GM23338 (cell line): ENCODE results near the gene PTPRZ1. TPM values are rescaled to one million over a fixed set of nuclear protein-coding genes. Genes with fewer than 3 reads are reported as not detected.

Experiments
- ATAC-seq: fragments of 200-7000 bp; cut with Tn5 transposase; 3 replicates; pipeline ENCODE4 v1.9.1; 2020
- DNase-seq: peaks from one replicate; pipeline ENCODE4 v3.0.0-alpha.2; 2015; ENCODE audit warnings: low spot score
- H2AFZ ChIP-seq: fragments of 200-600 bp; sonication (generic); 2 replicates; pipeline ENCODE4 v1.8.0; 2016; ENCODE audit warnings: antibody characterized with exemption, mild to moderate bottlenecking, moderate library complexity
- H3F3A ChIP-seq: fragments of 200-600 bp; sonication (generic); replicated peaks from 2 replicates; pipeline ENCODE4 v1.8.0; 2017; ENCODE audit warnings: antibody characterized with exemption, mixed run types, low read depth
- H3K27ac ChIP-seq: fragments of 200-600 bp; sonication (generic); 2 replicates; pipeline ENCODE4 v1.6.1; 2016; ENCODE audit warnings: low read depth
- H3K27me3 ChIP-seq: fragments of 200-600 bp; sonication (generic); 2 replicates; pipeline ENCODE4 v1.8.0; 2016; ENCODE audit warnings: mild to moderate bottlenecking, mixed run types, moderate library complexity; ENCODE audit not compliant: insufficient read depth
- H3K36me3 ChIP-seq: fragments of 200-600 bp; sonication (generic); 2 replicates; pipeline ENCODE4 v1.8.0; 2016; ENCODE audit warnings: mild to moderate bottlenecking; ENCODE audit not compliant: insufficient read depth
- H3K4me1 ChIP-seq: fragments of 200-600 bp; sonication (generic); 2 replicates; pipeline ENCODE4 v1.8.0; 2016; ENCODE audit warnings: mild to moderate bottlenecking, moderate library complexity; ENCODE audit not compliant: insufficient read depth
- H3K4me2 ChIP-seq: fragments of 200-600 bp; sonication (generic); 2 replicates; pipeline ENCODE4 v1.7.1; 2017; ENCODE audit warnings: mixed run types
- H3K4me3 ChIP-seq: fragments of 200-600 bp; sonication (generic); 2 replicates; pipeline ENCODE4 v1.6.1; 2016; ENCODE audit warnings: mixed run types
- H3K79me2 ChIP-seq: fragments of 200-600 bp; sonication (generic); replicated peaks from 2 replicates; pipeline ENCODE4 v1.8.0; 2017; ENCODE audit warnings: mild to moderate bottlenecking; ENCODE audit not compliant: insufficient read depth
- H3K9me2 ChIP-seq: fragments of 200-600 bp; sonication (generic); 2 replicates; pipeline ENCODE4 v1.8.0; 2017; ENCODE audit not compliant: insufficient read depth
- H4K20me1 ChIP-seq: fragments of 200-600 bp; sonication (generic); replicated peaks from 2 replicates; pipeline ENCODE4 v1.8.0; 2017; ENCODE audit warnings: mild to moderate bottlenecking; ENCODE audit not compliant: insufficient read depth
- H3K27ac Mint-ChIP-seq: 2 replicates; pipeline ENCODE4 v1.8.0; 2020; ENCODE audit warnings: inconsistent platforms, mild to moderate bottlenecking, moderate library complexity, mixed read lengths
- H3K27me3 Mint-ChIP-seq: 3 replicates; pipeline ENCODE4 v1.8.0; 2022; ENCODE audit warnings: low read depth, mild to moderate bottlenecking, moderate library complexity, mixed read lengths, inconsistent platforms; ENCODE audit not compliant: insufficient read depth, poor library complexity
- H3K36me3 Mint-ChIP-seq: 3 replicates; pipeline ENCODE4 v1.8.0; 2021; ENCODE audit warnings: low read depth, mild to moderate bottlenecking, inconsistent platforms, moderate library complexity, mixed read lengths
- H3K4me1 Mint-ChIP-seq: 3 replicates; pipeline ENCODE4 v1.8.0; 2020; ENCODE audit warnings: mild to moderate bottlenecking, inconsistent platforms, mixed read lengths
- H3K4me3 Mint-ChIP-seq: 3 replicates; pipeline ENCODE4 v1.8.0; 2021; ENCODE audit warnings: moderate library complexity, mild to moderate bottlenecking, inconsistent platforms, mixed read lengths
- H3K9me3 Mint-ChIP-seq: 3 replicates; pipeline ENCODE4 v1.8.0; 2020; ENCODE audit warnings: moderate library complexity, mild to moderate bottlenecking, inconsistent platforms, mixed read lengths
- CREB1 ChIP-seq: fragments of 250-450 bp; sonication (Bioruptor Pico); IDR thresholded peaks from 2 replicates; pipeline ENCODE4 v1.5.0; 2020; ENCODE audit warnings: low read depth, mild to moderate bottlenecking, moderate library complexity
- CTCF ChIP-seq, 2 experiments: fragments of 200-600 bp in 1 of 2; sonication (generic) in 1 of 2; conservative IDR thresholded peaks; 2 replicates each; pipeline versions ENCODE4 v1.5.1 to v1.6.1; 2016 to 2017; ENCODE audit warnings: antibody characterized with exemption in 2 of 2, low read depth in 2 of 2, mild to moderate bottlenecking in 2 of 2, moderate library complexity in 1 of 2
- JUNB ChIP-seq: IDR thresholded peaks from one replicate; pipeline ENCODE4 v1.6.1; 2016; ENCODE audit warnings: antibody characterized with exemption; ENCODE audit not compliant: unreplicated experiment
- NANOG ChIP-seq: IDR thresholded peaks from 2 replicates; pipeline ENCODE4 v1.6.1; 2016; ENCODE audit warnings: antibody characterized with exemption, borderline replicate concordance
- STAT1 ChIP-seq: IDR thresholded peaks from one replicate; pipeline ENCODE4 v1.6.1; 2016; ENCODE audit warnings: antibody characterized with exemption; ENCODE audit not compliant: unreplicated experiment
- ZNF114 ChIP-seq: fragments of 250-450 bp; sonication (Bioruptor Pico); IDR thresholded peaks from 2 replicates; pipeline ENCODE4 v1.5.0; 2020; ENCODE audit warnings: mild to moderate bottlenecking, moderate library complexity
- ZNF331 ChIP-seq: fragments of 250-450 bp; sonication (Bioruptor Pico); IDR thresholded peaks from 2 replicates; pipeline ENCODE4 v1.5.0; 2020; ENCODE audit warnings: low read depth, mild to moderate bottlenecking, moderate library complexity
- polyA plus RNA-seq: library from polyadenylated mRNA; unstranded; fragments of >200 nt; fragmentation: Nextera tagmentation; extraction: Ambion mirVana; gene quantifications from 2 replicates; pipeline ENCODE4 v1.2.1, GENCODE V29; 2016
- total RNA-seq: library from RNA; depleted of rRNA; stranded (reverse); fragments of >200 nt; shearing (Covaris generic); gene quantifications from 2 replicates; pipeline ENCODE4 v1.2.3, GENCODE V29; 2014
- TF ChIP-seq, protein P1 (sequence below): IDR thresholded peaks from one replicate; pipeline ENCODE4 v1.6.1; 2018; ENCODE audit warnings: antibody characterized with exemption; ENCODE audit not compliant: unreplicated experiment
- TF ChIP-seq, protein P2 (sequence below): fragments of 250-450 bp; sonication (Bioruptor Pico); IDR thresholded peaks from 2 replicates; pipeline ENCODE4 v1.5.0; 2020; ENCODE audit warnings: mild to moderate bottlenecking, moderate library complexity

PTPRZ1 gene
- total and polyA plus RNA-seq, 2 experiments from 2014 or later = 160 to 230 TPM

GRCh38 chr7:121945066-121945465, 72.1 kb downstream of the PTPRZ1 start:
- Histone ChIP-seq H2AFZ (no peak overlapping the region), H3K4me1 (peaks cover 38% of the 10 kb centered on the region), H3K79me2 (peaks cover 67% of the 10 kb centered on the region), H3K27ac (no peak overlapping the region), H3K36me3 (no peaks in the 10 kb centered on the region), H3K4me2 (no peak overlapping the region), H3K4me3 (no peak overlapping the region), H4K20me1 (no peaks in the 10 kb centered on the region), H3K27me3 (no peaks in the 10 kb centered on the region), H3K9me2 (no peaks in the 10 kb centered on the region), H3F3A (no peaks in the 10 kb centered on the region)
- ATAC-seq (no peak), DNase-seq (no peak)
- Mint-ChIP-seq H3K27ac (peak overlapping the region; percentile 71), H3K27me3 (no peaks in the 10 kb centered on the region), H3K36me3 (peaks cover 33% of the 10 kb centered on the region), H3K4me1 (peaks cover 50% of the 10 kb centered on the region), H3K4me3 (no peak overlapping the region), H3K9me3 (no peaks in the 10 kb centered on the region)
- TF ChIP-seq, protein P1, sequence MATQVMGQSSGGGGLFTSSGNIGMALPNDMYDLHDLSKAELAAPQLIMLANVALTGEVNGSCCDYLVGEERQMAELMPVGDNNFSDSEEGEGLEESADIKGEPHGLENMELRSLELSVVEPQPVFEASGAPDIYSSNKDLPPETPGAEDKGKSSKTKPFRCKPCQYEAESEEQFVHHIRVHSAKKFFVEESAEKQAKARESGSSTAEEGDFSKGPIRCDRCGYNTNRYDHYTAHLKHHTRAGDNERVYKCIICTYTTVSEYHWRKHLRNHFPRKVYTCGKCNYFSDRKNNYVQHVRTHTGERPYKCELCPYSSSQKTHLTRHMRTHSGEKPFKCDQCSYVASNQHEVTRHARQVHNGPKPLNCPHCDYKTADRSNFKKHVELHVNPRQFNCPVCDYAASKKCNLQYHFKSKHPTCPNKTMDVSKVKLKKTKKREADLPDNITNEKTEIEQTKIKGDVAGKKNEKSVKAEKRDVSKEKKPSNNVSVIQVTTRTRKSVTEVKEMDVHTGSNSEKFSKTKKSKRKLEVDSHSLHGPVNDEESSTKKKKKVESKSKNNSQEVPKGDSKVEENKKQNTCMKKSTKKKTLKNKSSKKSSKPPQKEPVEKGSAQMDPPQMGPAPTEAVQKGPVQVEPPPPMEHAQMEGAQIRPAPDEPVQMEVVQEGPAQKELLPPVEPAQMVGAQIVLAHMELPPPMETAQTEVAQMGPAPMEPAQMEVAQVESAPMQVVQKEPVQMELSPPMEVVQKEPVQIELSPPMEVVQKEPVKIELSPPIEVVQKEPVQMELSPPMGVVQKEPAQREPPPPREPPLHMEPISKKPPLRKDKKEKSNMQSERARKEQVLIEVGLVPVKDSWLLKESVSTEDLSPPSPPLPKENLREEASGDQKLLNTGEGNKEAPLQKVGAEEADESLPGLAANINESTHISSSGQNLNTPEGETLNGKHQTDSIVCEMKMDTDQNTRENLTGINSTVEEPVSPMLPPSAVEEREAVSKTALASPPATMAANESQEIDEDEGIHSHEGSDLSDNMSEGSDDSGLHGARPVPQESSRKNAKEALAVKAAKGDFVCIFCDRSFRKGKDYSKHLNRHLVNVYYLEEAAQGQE = no peak
- TF ChIP-seq NANOG (no peak), CREB1 (CRISPR knock-in tag) (no peak), ZNF331 (CRISPR knock-in tag) (no peak), JUNB (no peak), ZNF114 (no peak), CTCF (conservative IDR thresholded peaks at IDR 0.05; ENCODE audit: low read depth in 2 of 2) (no peak), STAT1 (no peak)
- TF ChIP-seq, protein P2, sequence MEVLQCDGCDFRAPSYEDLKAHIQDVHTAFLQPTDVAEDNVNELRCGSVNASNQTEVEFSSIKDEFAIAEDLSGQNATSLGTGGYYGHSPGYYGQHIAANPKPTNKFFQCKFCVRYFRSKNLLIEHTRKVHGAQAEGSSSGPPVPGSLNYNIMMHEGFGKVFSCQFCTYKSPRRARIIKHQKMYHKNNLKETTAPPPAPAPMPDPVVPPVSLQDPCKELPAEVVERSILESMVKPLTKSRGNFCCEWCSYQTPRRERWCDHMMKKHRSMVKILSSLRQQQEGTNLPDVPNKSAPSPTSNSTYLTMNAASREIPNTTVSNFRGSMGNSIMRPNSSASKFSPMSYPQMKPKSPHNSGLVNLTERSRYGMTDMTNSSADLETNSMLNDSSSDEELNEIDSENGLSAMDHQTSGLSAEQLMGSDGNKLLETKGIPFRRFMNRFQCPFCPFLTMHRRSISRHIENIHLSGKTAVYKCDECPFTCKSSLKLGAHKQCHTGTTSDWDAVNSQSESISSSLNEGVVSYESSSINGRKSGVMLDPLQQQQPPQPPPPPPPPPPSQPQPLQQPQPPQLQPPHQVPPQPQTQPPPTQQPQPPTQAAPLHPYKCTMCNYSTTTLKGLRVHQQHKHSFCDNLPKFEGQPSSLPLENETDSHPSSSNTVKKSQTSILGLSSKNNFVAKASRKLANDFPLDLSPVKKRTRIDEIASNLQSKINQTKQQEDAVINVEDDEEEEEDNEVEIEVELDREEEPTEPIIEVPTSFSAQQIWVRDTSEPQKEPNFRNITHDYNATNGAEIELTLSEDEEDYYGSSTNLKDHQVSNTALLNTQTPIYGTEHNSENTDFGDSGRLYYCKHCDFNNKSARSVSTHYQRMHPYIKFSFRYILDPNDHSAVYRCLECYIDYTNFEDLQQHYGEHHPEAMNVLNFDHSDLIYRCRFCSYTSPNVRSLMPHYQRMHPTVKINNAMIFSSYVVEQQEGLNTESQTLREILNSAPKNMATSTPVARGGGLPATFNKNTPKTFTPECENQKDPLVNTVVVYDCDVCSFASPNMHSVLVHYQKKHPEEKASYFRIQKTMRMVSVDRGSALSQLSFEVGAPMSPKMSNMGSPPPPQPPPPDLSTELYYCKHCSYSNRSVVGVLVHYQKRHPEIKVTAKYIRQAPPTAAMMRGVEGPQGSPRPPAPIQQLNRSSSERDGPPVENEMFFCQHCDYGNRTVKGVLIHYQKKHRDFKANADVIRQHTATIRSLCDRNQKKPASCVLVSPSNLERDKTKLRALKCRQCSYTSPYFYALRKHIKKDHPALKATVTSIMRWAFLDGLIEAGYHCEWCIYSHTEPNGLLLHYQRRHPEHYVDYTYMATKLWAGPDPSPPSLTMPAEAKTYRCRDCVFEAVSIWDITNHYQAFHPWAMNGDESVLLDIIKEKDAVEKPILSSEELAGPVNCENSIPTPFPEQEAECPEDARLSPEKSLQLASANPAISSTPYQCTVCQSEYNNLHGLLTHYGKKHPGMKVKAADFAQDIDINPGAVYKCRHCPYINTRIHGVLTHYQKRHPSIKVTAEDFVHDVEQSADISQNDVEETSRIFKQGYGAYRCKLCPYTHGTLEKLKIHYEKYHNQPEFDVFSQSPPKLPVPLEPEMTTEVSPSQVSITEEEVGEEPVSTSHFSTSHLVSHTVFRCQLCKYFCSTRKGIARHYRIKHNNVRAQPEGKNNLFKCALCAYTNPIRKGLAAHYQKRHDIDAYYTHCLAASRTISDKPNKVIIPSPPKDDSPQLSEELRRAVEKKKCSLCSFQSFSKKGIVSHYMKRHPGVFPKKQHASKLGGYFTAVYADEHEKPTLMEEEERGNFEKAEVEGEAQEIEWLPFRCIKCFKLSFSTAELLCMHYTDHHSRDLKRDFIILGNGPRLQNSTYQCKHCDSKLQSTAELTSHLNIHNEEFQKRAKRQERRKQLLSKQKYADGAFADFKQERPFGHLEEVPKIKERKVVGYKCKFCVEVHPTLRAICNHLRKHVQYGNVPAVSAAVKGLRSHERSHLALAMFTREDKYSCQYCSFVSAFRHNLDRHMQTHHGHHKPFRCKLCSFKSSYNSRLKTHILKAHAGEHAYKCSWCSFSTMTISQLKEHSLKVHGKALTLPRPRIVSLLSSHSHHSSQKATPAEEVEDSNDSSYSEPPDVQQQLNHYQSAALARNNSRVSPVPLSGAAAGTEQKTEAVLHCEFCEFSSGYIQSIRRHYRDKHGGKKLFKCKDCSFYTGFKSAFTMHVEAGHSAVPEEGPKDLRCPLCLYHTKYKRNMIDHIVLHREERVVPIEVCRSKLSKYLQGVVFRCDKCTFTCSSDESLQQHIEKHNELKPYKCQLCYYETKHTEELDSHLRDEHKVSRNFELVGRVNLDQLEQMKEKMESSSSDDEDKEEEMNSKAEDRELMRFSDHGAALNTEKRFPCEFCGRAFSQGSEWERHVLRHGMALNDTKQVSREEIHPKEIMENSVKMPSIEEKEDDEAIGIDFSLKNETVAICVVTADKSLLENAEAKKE (CRISPR knock-in tag) = no peak
